GM21723 (cell line): Measurements from ENCODE around the gene CPSF4L.
"Not testable (repeated sequence)": the region's sequence is repeated elsewhere in the genome, so short reads cannot be mapped to it uniquely, and the experiment has no call there.

Source experiments
- ATAC-seq: cut with Tn5 transposase; IDR thresholded peaks from one replicate; pipeline ENCODE4 v1.9.1; 2021; ENCODE audit warnings: mild to moderate bottlenecking, moderate library complexity; ENCODE audit not compliant: unreplicated experiment

The CPSF4L gene

DNA sequence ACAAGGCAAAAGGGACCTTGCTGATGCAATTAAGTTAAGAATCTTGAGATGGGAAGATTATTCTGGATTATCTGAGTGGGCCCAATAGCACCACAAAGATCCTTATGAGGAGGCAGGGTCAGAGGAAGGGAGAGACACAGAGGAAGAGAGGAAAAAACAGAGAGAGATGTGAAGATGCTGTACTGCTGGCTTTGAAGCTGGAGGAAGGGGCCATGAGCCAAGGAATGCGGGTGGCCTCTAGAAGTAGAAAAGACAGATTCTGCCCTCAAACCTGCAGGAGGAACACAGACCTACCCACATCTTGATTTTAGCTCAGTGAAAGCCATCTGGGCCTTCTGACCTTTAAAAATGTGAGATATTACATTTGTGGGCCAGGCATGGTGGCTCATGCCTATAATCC, 8.1 kb upstream of the CPSF4L start:
- no peak for ATAC-seq

DNA sequence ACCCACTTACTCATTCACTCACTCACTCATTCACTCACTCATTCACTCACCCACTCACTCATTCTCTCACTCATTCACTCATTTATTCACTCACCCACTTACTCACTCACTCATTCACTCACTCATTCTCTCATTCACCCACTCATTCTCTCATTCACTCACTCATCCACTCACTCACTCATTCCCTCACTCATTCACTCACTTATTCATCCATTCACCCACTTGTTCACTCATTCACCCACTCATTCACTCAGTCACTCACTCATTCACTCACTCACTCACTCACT, 7.6 kb upstream of the CPSF4L start:
- no peak for ATAC-seq

DNA sequence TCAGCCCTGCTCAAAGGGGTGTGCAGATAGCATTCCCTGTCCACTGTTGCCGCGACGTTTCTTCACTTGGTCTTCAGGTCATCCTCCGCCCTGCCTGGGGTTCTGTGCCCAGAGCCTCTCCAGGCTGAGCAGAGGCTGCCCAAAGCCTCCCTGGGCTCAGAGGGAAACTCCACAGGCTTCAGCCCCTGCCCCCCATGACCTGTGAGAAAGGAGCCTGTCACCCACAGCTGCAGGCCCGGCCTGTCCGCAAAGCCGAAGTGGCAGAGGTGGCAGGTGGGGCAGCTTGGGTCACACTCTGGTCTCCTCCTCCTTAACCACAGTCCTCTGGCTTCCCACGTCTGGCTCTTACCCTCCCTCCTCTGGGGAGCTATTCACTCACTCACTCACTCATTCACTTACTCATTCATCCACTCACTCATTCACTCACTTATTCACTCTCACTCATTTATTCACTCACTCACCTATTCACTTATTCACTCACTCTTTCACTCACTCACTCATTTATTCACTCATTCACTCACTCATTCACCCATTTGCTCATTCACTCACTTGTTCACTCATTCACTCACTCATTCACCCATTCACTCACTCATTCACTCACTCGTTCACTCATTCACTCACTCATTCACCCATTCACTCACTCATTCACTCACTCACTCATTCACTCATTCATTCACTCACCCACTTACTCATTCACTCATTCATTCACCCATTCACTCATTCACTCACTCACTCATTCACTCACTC, 7.1 kb upstream of the CPSF4L start:
- no peak for ATAC-seq

DNA sequence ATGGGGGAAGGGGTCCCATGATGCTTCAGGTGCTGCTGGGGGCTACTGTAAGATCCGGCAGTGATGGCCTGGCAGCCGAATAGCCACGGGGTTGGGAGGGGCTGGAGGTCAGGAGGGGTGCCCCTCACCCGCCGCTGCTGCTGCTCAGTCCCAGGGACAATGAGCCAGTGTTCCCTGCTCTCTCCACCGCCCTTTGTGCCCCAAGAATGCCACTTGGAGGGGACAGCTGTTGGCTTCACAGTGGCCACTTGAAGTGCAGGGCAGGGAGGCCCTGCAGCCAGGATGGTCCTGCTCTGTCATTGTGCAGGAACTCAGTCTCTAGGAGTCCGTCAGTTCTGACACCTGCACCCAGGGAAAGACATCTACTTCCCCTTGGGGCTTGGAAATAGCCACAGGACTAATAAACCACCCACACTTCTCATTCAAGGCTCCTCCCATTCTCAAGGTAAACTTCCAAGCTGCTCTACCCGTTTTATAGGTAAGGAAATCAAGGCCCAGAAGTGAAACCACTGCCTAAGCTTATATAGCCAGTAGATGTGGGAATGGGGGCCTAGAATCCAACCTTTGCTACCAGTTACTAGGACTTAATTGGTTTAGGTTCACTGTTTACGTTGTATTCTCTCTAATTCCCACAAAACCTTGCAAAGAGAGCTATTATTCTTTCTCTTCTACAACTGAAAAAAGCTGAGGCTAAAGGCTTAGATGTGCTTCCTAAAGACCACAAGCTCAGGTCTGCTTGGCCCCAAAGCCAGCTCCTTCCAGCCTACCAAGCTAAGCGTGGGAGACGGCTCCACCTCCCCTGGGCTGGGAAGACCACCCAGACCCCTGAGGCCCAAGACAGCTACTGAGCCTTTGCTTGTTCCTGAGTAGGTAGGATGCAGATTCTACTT, 6.2 kb upstream of the CPSF4L start:
- ATAC-seq, result no peak

DNA sequence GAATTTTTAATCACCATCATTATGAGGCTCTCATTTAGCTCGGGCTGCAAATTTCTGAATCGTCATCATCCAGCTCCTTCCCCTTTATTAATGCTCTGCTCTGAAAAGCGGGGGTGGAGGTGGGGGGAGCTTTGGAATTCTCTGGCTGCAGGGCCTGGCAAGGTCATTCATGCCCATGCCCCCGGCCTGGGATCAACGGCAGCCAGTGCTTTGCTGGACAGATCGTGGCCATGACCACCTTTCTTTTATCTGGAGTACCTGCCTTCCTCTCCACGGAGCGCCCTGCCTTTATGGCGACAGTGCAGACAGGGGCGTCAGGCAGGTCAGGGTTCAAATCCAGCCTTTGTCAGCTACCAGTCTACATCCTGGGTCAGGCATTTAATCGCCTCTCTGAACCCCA, 5.1 kb upstream of the CPSF4L start:
- ATAC-seq, result no peak

DNA sequence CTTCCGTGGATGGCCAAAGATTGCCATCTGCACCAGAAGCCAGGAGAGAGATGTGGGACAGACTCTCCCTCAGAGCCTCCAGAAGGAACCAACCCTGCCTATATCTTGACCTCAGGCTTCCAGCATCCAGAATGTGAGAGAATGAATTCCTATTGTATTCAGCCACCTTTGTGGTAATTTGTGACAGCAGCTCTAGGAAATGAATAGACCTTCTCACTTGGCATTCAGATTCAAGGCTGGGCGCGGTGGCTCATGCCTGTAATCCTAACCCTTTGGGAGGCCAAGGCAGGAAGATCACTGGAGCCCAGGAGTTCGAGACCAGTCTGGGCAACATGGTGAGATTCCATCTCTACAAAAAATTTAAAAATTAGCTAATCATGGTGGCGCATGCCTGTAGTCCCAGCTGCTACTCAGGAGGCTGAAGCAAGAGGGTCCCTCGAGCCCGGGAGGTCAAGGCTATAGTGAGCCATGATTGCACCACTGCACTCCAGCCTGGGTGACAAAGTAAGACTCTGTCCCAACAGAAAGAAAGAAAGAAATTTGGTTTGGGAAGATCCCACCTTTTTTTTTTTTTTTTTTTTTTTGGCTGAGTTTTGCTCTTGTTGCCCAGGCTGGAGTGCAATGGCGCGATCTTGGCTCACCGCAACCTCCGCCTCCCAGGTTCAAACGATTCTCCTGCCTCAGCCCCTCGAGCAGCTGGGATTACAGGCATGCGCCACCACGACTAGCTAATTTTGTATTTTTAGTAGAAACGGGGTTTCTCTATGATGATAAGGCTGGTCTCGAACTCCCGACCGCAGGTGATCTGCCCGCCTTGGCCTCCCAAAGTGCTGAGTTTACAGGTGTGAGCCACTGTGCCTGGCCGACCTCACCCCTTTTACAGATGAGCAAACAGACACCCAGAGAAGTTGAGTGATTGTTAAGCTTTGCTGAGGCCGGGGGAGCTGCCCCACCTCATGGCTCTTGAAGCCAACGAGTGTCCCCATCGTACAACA, 4.3 kb upstream of the CPSF4L start:
- no peak for ATAC-seq

DNA sequence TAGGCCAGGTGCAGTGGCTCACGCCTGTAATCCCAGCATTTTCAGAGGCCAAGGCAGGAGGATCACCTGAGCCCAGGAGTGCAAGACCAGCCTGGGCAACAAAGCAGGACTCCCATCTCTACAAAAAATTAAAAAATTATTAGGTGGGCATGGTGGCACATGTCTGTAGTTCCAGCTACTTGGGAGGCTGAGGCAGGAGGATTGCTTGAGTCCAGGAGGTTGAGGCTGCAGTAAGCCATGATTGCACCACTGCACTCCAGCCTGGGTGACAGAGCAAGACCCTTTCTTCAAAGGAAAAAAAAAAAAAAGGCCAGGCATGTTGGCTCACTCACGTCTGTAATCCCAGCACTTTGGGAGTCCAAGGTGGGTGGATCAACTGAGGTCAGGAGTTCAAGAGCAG, 2.8 kb upstream of the CPSF4L start:
- not testable (repeated sequence) for ATAC-seq

DNA sequence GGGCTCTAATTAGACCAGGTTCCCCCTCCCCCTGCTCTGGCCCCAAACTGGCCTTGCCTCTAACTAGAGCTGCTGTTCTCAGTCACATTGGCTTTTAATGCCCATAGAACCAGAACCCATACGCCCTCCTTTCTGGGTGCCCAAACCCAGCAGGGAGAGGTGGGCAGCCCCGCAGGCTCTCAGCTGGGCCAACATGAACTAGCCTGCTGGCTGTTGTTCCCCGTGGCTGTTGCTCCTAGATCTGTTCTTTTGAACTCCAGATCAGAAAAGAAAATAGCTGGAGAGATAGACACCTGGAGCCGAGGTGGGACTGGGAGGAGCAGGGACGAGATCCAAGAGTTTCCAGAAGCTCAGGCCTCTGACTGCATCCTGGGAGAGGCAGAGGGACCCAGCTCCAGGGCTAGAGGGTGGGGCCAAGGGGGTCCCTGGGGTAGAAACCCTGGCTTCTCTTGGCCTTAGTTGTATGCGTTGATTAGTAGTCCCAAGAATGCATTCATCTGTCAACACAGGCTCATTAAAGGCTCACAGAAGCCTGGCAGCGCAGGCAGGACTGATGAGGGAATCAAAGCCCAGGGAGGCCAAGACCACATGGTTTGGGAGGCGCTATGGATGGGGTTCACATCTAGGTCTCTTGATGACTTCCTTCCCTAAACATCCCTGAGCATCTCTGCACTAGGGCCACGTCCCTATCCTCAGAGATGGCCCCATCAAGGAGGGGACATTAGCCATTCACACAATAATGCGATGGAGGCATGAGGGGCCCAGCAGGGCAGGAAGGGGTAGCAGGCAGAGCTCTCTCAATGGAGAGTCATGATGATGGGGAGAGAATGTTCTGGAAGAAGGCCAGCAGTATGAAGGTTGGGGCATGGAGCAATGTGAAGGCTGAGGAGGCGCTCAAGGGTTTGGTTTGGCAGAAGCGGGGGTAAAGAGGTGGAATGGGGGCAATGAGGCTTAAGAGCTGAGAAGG, 1.3 kb upstream of the CPSF4L start:
- ATAC-seq, result no peak

DNA sequence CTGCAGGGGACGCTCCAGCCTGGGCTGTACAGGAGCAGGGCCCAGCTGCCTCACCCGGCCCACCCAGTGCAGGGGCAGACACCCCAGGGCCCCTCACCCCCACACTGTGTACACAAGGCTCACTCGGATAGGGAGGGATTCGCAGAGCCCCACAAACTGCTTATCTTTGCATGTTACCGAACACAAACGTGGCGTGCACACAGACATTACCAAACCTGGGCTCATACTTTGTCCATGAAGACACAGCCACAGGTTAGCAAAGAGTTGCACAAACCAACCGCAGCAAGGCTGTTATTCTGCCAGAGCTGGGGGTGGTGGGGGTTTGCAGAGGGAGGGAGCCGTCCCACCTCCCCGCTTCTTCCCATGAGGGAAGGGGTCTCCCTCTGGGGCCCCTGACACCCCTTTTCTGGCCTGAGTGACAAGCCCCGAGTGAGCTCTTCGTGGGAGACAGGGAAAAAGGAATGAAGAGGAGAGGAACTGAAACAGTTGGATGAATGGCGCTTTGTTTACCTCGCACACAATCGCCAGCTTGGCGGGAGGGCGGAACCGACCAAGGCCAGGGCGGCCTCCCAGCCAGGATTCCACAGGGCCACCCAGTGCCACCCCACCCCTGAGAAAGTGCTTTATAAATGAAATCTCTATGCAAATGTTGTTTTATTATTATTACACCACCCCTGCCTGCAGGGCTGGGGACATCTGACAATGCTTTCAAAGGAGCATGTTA, 434 bp upstream of the CPSF4L start:
- ATAC-seq, result no peak

DNA sequence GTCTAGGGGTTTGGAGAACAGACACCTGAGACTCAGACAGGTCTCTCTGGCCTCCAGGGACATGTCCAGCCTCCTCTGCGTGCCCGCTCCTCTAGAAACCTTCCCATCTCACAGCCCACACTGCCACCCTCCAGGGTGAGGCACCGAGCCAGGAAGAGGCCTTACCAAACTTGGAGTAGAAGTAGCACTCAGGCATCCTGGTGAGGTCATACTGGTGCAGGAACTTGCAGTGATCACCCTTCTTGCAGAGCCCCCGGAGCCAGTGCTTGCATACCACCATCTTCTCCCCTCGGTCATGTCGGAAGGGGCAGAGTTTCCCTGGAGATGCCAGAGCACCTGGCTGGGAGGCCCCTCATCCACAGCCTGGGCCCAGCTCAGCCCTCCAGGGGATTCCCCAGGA, 4.2 kb downstream of the CPSF4L start:
- no peak for ATAC-seq

DNA sequence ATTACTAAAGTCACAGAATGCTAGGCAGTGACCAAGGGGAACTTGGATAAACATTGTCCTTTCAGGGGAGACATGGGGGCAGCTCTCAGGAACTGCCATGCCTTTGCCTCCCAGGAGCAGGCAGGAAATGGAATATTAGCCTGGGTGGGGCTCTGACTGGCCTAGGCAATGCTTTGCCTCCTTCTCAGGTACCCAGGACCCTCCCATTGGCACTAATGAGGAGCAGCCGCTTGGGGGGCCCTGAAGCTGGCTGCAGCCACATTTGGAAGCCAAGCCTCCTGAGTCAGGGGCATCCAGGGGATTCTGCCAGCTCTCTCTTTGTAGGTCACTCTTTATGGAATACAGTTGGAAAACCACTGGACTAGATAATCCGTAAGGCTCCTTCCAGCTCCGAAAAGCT, 5.5 kb downstream of the CPSF4L start:
- no peak for ATAC-seq

DNA sequence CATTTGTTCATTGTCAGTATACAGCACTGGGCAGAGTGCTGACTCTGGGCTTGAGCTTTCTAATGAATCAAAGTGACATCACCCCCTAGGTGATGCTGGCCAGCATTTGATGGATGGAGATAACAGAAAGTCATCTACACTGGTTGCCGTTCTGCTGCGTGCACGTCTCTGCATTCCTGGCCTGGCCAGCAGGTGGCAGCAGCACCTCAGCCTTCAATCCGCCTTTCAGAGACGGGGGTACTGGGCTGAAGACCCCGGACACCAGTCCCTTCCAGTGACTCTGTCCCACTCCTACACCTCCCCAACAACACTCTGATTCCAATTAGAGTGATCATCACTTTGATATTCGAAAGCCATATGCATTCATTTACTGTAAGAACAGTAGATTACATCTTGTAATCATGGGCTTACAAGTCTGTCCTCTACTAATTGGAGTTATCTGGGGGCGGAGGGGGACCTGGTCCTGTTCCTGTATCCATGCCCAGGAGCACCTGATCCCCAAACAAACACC, 6.0 kb downstream of the CPSF4L start:
- peak; percentile 65 for ATAC-seq

DNA sequence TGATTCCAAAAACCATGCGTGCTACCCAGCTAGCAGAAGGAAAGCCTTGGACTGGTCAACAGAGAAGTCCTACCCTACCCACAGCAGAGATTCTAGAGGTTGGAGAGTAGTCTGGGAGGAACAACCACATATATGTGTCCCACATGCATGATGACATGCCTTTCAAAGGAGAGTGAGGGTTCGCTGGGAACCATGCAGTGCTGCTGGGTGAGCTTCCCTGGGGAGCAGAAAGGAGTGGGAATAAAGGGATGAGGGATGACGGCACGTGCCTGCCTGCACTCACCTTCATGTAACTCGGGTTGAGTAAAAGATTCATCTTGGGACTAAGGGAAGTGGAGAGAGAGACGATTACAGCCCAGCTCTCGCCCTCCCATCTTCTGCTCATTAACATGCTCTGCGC, 9.8 kb downstream of the CPSF4L start:
- ATAC-seq, result no peak

DNA sequence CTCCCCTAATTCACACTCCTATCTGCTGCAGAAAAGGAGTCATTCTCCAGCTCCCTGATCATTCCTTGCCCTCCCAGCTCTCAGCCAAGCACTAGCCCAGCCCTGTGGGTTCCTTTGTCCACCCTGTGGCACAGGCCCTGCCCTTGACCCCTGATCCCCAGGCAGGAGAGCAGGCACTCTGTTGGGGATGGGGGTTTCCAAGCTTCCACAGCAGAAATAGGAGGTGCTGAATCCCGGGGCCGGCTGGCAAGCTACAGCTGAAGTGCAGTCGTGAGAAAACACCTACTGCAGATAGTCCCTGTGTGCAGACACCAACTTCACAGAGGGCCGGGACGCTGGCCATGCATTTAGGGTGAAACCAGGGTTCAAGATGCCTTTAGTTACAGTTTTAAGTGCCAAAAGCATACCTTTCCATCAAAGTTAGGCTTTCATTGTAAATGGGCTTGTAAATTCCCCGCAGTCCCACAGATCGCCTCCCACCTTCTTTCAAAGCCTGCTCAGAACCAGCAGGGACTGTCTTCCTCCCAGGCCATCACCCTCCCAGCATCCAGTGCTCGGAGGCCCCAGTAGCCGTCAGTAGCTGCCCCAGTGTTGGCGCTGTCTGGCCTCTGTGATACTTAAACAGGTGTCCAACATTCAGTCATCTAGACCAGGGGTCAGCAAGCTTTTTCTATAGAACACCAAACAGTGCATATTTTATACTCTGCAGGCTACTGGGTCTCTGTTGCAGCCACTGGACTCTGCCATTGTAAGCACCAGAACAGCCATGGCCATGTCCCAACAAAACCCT, 10.6 kb downstream of the CPSF4L start:
- ATAC-seq, result no peak

DNA sequence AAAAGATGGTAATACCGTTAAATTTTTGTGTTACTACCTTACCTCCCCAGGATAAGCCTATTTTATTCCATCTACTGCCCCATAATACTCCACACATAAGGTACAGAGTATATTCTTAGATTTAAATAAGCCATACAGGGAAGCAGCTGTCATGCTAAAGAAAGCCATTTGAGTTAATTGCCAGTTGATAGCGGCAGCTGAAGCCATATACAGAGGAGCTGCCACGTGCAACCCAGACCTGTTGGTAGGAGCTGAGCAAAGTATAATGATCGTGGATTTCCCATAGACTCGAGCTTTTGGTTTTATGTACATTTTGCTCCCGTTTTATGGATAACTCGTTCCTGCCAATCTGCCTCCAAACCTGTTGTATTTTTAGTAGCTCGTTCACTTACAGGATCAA, 12.0 kb downstream of the CPSF4L start:
- no peak for ATAC-seq

DNA sequence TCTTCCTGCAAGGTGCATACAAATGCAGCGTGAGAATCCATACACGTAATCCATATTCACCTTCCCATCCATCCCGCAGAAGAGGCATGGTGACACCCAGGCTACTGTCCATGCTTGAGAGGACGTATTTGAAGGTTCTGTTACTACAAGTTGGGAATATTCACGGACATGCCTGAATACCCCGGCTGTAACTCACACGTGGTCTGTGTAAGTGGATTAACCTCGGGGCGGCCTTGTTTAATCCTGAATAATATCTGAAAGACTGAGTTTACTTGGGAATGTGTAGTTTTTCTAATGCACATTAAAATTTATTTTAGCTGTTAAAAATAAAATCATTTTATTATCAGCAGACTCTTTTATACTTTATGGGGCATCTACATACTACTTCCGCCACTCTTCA, 13.1 kb downstream of the CPSF4L start:
- ATAC-seq, result no peak

DNA sequence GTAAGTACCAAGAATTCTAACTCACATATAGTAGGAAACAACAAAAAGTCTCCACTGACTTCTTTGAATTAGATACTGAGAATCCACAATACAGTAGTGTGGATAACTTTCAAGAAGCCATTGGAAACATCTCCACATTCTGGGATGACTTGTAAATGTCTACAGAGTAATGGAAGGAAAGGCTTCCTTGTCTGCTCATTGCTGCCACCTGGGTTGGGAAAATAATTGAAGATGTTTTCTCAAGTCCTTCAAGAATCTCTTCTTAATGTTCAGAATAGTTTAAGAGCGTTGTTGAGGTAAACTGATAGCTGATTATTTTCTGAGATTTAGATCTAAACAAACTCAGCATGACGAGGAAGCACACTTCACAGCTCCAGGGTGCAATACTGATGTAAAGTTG, 14.0 kb downstream of the CPSF4L start:
- no peak for ATAC-seq

DNA sequence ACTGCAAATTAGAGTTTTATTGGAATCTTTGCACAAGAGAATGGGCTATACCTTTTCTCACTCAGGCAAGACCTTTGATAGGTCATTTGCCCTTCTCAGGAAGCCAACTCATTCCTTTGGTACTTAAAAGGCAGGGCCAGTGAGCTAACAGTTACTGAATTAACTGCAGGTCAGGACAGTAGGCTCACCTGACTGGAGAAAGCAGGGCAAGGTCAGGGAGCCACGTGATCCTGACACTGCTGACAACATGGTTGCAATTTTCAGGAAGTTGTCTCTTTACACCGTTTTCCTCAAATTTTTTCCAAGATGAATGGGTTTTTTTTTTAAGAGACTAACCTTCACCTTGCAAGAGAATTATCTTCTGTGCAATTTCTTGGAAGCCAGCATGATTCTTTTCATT, 21.1 kb downstream of the CPSF4L start:
- no peak for ATAC-seq

DNA sequence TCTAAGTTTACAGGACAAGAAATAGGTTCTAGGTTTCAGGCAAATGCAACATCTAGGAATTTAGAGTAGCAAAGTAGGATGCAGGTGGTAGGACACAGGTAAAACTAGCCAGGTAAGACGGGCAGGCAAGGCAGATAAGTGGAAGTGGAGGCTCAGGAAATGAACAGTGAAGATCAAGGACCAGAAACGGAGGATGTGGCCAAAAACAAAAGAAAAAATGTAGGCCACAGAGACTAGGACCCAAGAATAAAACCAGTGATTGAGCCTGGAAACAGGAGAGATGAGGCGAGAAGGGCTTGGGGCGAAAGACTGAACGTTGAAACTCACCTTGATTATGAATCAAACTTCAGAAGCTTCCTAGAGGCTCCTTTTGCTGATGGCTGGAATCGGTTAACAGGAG, 24.0 kb downstream of the CPSF4L start:
- no peak for ATAC-seq
